Activated CD8-positive, alpha-beta memory T cell treated with anti-CD3 and anti-CD28 coated beads, Interleukin-2, amount 50 U/mL, for 24 hours (primary cell): ENCODE measurements around the gene TIMP2.
"Not testable (repeated sequence)": the region's sequence is repeated elsewhere in the genome, so short reads cannot be mapped to it uniquely, and the experiment has no call there.

ENCODE experiments used
- DNase-seq: peaks from one replicate; pipeline ENCODE4 v3.0.0-alpha.2; 2020; ENCODE audit errors: extremely low read depth

Gene TIMP2

GRCh38 chr17:78925234-78925633 is at the start of gene TIMP2:
TIMP2 (minus strand) TSS chr17:78925387; CDS start chr17:78925088, 299 bp downstream.
- DNase-seq = peak; percentile 8

GRCh38 chr17:78973792-78974520 is 48.8 kb upstream of the TIMP2 start:
- no peak for DNase-seq

GRCh38 chr17:78973196-78973595 is 48.0 kb upstream of the TIMP2 start:
- DNase-seq = no peak

GRCh38 chr17:78972507-78973105 is 47.4 kb upstream of the TIMP2 start:
- no peak for DNase-seq

GRCh38 chr17:78971756-78972506 is 46.7 kb upstream of the TIMP2 start:
- no peak for DNase-seq

- peak; percentile 46 for DNase-seq
Measured at GRCh38 chr17:78970834-78971755, 45.9 kb upstream of the TIMP2 start.

- no peak for DNase-seq
Measured at GRCh38 chr17:78969865-78970264, 44.7 kb upstream of the TIMP2 start.

- no peak for DNase-seq
Measured at GRCh38 chr17:78967782-78968362, 42.7 kb upstream of the TIMP2 start.

- no peak for DNase-seq
Measured at GRCh38 chr17:78966910-78967600, 41.9 kb upstream of the TIMP2 start.

GRCh38 chr17:78966123-78966813 is 41.1 kb upstream of the TIMP2 start:
- no peak for DNase-seq

- no peak for DNase-seq
Measured at GRCh38 chr17:78965491-78965924, 40.3 kb upstream of the TIMP2 start.

GRCh38 chr17:78963378-78963777 is 38.2 kb upstream of the TIMP2 start:
- DNase-seq = no peak

- DNase-seq = not testable (repeated sequence)
Measured at GRCh38 chr17:78962984-78963348, 37.8 kb upstream of the TIMP2 start.

GRCh38 chr17:78962345-78962983 is 37.3 kb upstream of the TIMP2 start:
- DNase-seq = no peak

- DNase-seq = no peak
Measured at GRCh38 chr17:78961571-78961970, 36.4 kb upstream of the TIMP2 start.

GRCh38 chr17:78960928-78961327 is 35.7 kb upstream of the TIMP2 start:
- DNase-seq = no peak

GRCh38 chr17:78959803-78960202 is 34.6 kb upstream of the TIMP2 start:
- no peak for DNase-seq

- DNase-seq = no peak
Measured at GRCh38 chr17:78958641-78959127, 33.5 kb upstream of the TIMP2 start.

- DNase-seq = no peak
Measured at GRCh38 chr17:78957128-78957527, 31.9 kb upstream of the TIMP2 start.
